Right lobe of liver (tissue), 6 donors: ENCODE data around the gene PTPRD. TPM values are rescaled to one million over a fixed set of nuclear protein-coding genes. Genes with fewer than 3 reads are reported as not detected.

Source experiments
- ATAC-seq, 4 donors: fragments of 200-7000 bp; cut with Tn5 transposase; one replicate each; pipeline ENCODE4 v1.9.1; 2020; ENCODE audit warnings: mild to moderate bottlenecking in 4 of 4, moderate library complexity in 4 of 4
- DNase-seq, 3 donors: peaks; one replicate each; pipeline ENCODE4 v3.0.0-alpha.2; 2020
- H3K27ac ChIP-seq, 3 donors: fragments of 200-600 bp; one replicate each; pipeline ENCODE4 v1.8.0; 2022
- H3K27me3 ChIP-seq, 2 donors: fragments of 200-600 bp; one replicate each; pipeline ENCODE4 v1.8.0; 2022
- H3K36me3 ChIP-seq, 4 donors: fragments of 200-600 bp; sonication (generic) in 1 of 4; one replicate each; pipeline versions ENCODE4 v1.5.1 to v1.8.0; 2017 to 2022; ENCODE audit warnings: control low read depth in 1 of 4
- H3K4me1 ChIP-seq, 4 donors: fragments of 200-600 bp; sonication (generic) in 1 of 4; one replicate each; pipeline versions ENCODE4 v1.5.1 to v1.8.0; 2017 to 2022; ENCODE audit warnings: control low read depth in 1 of 4
- H3K4me3 ChIP-seq, 3 donors: fragments of 200-600 bp; one replicate each; pipeline ENCODE4 v1.8.0; 2022
- H3K9me3 ChIP-seq, 4 donors: fragments of 200-600 bp; sonication (generic) in 1 of 4; one replicate each; pipeline versions ENCODE4 v1.5.1 to v1.8.0; 2017 to 2022; ENCODE audit warnings: control low read depth in 1 of 4
- CTCF ChIP-seq, 4 donors: fragments of 200-600 bp in 3 of 4; fragments of 450-650 bp in 1 of 4; IDR thresholded peaks; one replicate each; pipeline versions ENCODE4 v1.5.1 to v1.8.0; 2016 to 2022; ENCODE audit warnings: antibody characterized with exemption in 4 of 4, mild to moderate bottlenecking in 2 of 4
- POLR2A ChIP-seq: fragments of 450-650 bp; IDR thresholded peaks from one replicate; pipeline ENCODE4 v1.6.1; 2017; ENCODE audit warnings: antibody characterized with exemption, mild to moderate bottlenecking
- WGBS: methylation state at CpG from one replicate; pipeline ENCODE4 v1.1.6; 2018; ENCODE audit warnings: low coverage, low lambda C conversion rate; ENCODE audit not compliant: insufficient coverage; ENCODE audit errors: missing lambda C conversion rate; 5-methylcytosine and 5-hydroxymethylcytosine counted together
- intact Hi-C, 2 donors: fragments of 100-400 bp; cut with DNase I; formaldehyde crosslinking; loops; one replicate each; pipeline versions ENCODE4 v1.11.2 to v1.14.1; 2022
- total RNA-seq, 6 experiments: library from RNA; depleted of rRNA in 2 of 6; stranded (reverse); fragments of >200 nt in 2 of 6; fragmentation: NEBNext Ultra II Directional in 3 of 6; extraction: Animal tissue kit (Norgen Biotek cat#: 25700) in 3 of 6; gene quantifications; one replicate each; pipeline versions ENCODE4 v1.1.0 to v1.2.4, GENCODE V29; 2016 to 2023
- donor health status: DM: no; HTN: yes; CAD: no.
- donor health status: DM: no; HTN: no; CAD: no.
- donor health status: DM: no; HTN: no; CAD: no.
- donor health status: DM: no; HTN: yes; CAD: no.
- donor health status: DM: no; HTN: yes; CAD: no.

PTPRD gene
- total RNA-seq, 6 experiments from 2014 or later: 5.4 to 29.8 (median 13.9) TPM

- WGBS: 77% methylated on average over 2 of the region's 2 CpGs
- Histone ChIP-seq H3K9me3 (no peaks in the 10 kb centered on the region), H3K27me3 (no peaks in the 10 kb centered on the region), H3K27ac (no peak overlapping the region), H3K4me3 (no peak overlapping the region), H3K36me3 (no peaks in the 10 kb centered on the region), H3K4me1 (no peaks in the 10 kb centered on the region)
- intact Hi-C loops: no loop called here
- ATAC-seq: no peak
- no peak for DNase-seq
- TF ChIP-seq POLR2A (no peak), CTCF (IDR thresholded peaks at IDR 0.05) (no peak)
Observed at GRCh38 chr9:8571643-8572042, 2041.2 kb downstream of the PTPRD start.

- no peak for ATAC-seq
- no peak for DNase-seq
- Histone ChIP-seq H3K36me3 (no peaks in the 10 kb centered on the region), H3K9me3 (no peaks in the 10 kb centered on the region), H3K4me3 (no peak overlapping the region), H3K27ac (no peak overlapping the region), H3K27me3 (no peaks in the 10 kb centered on the region), H3K4me1 (no peaks in the 10 kb centered on the region)
- intact Hi-C loops: no loop called here
- TF ChIP-seq CTCF (IDR thresholded peaks at IDR 0.05) (no peak), POLR2A (no peak)
- 87% methylated on average over 3 of the region's 3 CpGs for WGBS
Observed at GRCh38 chr9:8570776-8571175, 2042.0 kb downstream of the PTPRD start.

- 83% methylated on average over 4 of the region's 4 CpGs for WGBS
- intact Hi-C loops: no loop called here
- no peaks in the 10 kb centered on the region for H3K9me3 ChIP-seq
- no peak for DNase-seq
- no peaks in the 10 kb centered on the region for H3K27me3 ChIP-seq
- no peaks in the 10 kb centered on the region for H3K4me1 ChIP-seq
- no peak overlapping the region for H3K27ac ChIP-seq
- no peak overlapping the region for H3K4me3 ChIP-seq
- no peak for TF ChIP-seq CTCF (IDR thresholded peaks at IDR 0.05)
- TF ChIP-seq POLR2A: no peak
- no peak for ATAC-seq
- no peaks in the 10 kb centered on the region for H3K36me3 ChIP-seq
Observed at GRCh38 chr9:8569823-8570222, 2043.0 kb downstream of the PTPRD start.

- Histone ChIP-seq H3K9me3 (no peaks in the 10 kb centered on the region), H3K27ac (no peak overlapping the region), H3K4me1 (no peaks in the 10 kb centered on the region), H3K27me3 (no peaks in the 10 kb centered on the region), H3K36me3 (no peaks in the 10 kb centered on the region), H3K4me3 (no peak overlapping the region)
- no peak for DNase-seq
- intact Hi-C loops: no loop called here
- ATAC-seq: no peak
- 77% methylated on average over 2 of the region's 2 CpGs for WGBS
- TF ChIP-seq POLR2A (no peak), CTCF (IDR thresholded peaks at IDR 0.05) (no peak)
Observed at GRCh38 chr9:8567963-8568579, 2044.7 kb downstream of the PTPRD start.

GRCh38 chr9:8564960-8565359 lies 2047.8 kb downstream of the PTPRD start:
- no peak overlapping the region for H3K4me3 ChIP-seq
- no peak for TF ChIP-seq CTCF (IDR thresholded peaks at IDR 0.05)
- TF ChIP-seq POLR2A: no peak
- no peaks in the 10 kb centered on the region for H3K4me1 ChIP-seq
- WGBS: 53% methylated on average over 6 of the region's 6 CpGs
- DNase-seq (no peak), ATAC-seq (no peak)
- no peaks in the 10 kb centered on the region for H3K27me3 ChIP-seq
- no peak overlapping the region for H3K27ac ChIP-seq
- H3K36me3 ChIP-seq: no peaks in the 10 kb centered on the region
- intact Hi-C loops: no loop called here
- no peaks in the 10 kb centered on the region for H3K9me3 ChIP-seq
